ENCODE results near the gene ZNF669.

DNA sequence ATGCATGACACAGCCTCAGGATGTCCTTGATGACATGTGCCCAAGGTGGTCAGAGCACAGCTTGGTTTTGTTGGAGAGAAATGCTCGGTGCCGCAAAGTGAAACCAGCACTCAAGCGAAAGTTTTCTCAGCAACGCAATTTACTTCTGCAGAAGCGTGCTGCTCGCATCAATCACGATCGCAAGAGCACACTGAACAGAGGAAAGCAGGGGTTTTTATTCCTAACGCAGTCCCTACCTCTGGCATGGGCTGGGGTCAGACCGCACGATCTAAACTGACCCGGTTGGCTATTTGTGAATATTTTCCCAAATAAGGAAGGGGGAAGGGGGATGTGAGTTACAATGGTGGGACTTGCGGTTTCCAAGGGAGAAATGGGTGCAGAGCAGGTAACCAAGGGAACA, 809 bp upstream of the ZNF669 start:
- TF ChIP-seq, protein P1, sequence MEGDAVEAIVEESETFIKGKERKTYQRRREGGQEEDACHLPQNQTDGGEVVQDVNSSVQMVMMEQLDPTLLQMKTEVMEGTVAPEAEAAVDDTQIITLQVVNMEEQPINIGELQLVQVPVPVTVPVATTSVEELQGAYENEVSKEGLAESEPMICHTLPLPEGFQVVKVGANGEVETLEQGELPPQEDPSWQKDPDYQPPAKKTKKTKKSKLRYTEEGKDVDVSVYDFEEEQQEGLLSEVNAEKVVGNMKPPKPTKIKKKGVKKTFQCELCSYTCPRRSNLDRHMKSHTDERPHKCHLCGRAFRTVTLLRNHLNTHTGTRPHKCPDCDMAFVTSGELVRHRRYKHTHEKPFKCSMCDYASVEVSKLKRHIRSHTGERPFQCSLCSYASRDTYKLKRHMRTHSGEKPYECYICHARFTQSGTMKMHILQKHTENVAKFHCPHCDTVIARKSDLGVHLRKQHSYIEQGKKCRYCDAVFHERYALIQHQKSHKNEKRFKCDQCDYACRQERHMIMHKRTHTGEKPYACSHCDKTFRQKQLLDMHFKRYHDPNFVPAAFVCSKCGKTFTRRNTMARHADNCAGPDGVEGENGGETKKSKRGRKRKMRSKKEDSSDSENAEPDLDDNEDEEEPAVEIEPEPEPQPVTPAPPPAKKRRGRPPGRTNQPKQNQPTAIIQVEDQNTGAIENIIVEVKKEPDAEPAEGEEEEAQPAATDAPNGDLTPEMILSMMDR (conservative IDR thresholded peaks at IDR 0.05) = no peak
- no peak for TF ChIP-seq EZH2 (IDR thresholded peaks at IDR 0.05; ENCODE audit: low read depth)
